ENCODE measurements around the gene CACNA1C.

The CACNA1C gene

DNA sequence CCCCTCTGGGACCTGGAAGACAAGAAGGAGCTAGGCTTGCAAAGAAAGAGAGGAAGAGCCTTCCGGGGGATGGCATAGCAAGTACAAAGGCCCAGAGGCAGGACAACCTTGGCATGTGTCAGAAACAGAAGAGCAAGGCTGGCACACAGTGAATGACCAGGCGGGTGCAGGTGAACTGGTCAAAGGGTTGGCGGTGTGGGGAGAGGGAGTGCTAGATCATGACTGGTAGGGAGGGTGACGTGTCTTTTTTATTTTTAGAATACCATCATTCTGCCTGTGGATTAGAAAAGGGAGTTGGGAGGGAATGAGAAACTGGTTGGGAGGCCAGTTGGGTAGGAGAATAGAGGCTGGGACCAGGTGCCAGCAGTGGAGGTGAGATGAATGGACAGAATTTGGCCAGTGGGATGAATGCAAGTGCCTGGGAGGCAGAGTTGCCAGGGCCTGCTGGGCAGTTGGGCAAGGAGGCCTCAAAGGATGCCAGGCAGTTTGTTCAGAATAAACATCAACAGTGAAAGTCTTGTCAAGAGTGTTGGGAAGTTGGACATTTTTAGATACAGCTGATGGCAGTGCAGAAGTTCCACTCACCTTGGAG, 168.3 kb downstream of the CACNA1C start:
- H3K36me3 ChIP-seq (ENCODE audit: control insufficient read depth in 2 of 2, insufficient read depth in 2 of 2, low read length in 2 of 2) = no peaks in the 10 kb centered on the region

DNA sequence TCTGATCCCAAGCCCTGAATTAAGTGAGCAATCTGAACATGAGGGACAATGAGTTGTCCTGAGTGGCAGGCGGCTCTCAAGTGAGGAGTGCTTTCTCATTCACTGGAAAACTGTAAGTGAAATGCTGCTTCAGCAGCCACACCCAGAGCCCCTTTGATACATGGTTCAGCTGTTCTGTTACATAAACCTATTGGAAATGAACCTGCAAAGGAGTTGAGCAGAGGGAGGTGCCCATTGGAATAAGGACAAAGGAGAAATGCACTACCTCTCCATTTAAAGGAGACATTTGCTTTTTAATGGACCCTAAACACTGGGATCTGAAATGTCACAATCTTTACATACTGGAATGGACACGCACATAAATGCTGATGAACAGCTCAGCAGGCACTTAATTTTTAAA, 169.9 kb downstream of the CACNA1C start:
- Histone ChIP-seq H3K4me3 (ENCODE audit: low read length in 2 of 2) (no peak overlapping the region), H3K9ac (ENCODE audit: low read length in 2 of 2) (no peak overlapping the region), H3K9me3 (ENCODE audit: control insufficient read depth in 2 of 2, low read length in 2 of 2) (no peaks in the 10 kb centered on the region), H3K4me1 (ENCODE audit: control insufficient read depth, insufficient read depth, low read length) (peaks cover 20% of the 10 kb centered on the region), H3K27ac (ENCODE audit: low read length) (no peak overlapping the region), H3K27me3 (ENCODE audit: control insufficient read depth in 1 of 2, insufficient read depth in 2 of 2, low read length in 2 of 2) (no peaks in the 10 kb centered on the region), H3K36me3 (ENCODE audit: control insufficient read depth in 2 of 2, insufficient read depth in 2 of 2, low read length in 2 of 2) (no peaks in the 10 kb centered on the region)

More for the DNA sequence above, 168.3 kb downstream of the CACNA1C start:
- Histone ChIP-seq H3K9ac (ENCODE audit: low read length in 2 of 2) (no peak overlapping the region), H3K27me3 (ENCODE audit: control insufficient read depth in 1 of 2, insufficient read depth in 2 of 2, low read length in 2 of 2) (no peaks in the 10 kb centered on the region), H3K9me3 (ENCODE audit: control insufficient read depth in 2 of 2, low read length in 2 of 2) (no peaks in the 10 kb centered on the region), H3K4me3 (ENCODE audit: low read length in 2 of 2) (no peak overlapping the region), H3K4me1 (ENCODE audit: control insufficient read depth, insufficient read depth, low read length) (peaks cover 16% of the 10 kb centered on the region), H3K27ac (ENCODE audit: low read length) (no peak overlapping the region)

DNA sequence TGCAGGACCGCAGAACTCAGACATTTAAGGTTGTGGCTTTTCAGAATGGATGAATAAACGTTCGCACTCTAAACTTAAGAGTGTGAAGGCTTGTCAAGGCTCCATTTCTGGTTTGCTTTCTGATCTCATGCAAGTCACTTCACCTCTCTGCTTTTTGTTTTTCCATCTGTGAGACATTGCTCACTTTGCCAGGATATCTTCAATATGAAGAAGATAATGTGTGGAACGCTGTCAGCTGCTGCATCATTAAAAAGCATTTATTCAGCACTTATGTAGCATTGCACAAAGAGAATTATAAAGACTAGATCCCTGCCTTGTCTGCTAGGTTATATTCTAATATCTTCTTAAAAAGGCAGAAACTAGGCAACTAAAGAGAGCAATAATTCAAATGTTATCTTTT, 172.2 kb downstream of the CACNA1C start:
- H3K4me1 ChIP-seq (ENCODE audit: control insufficient read depth, insufficient read depth, low read length) = peaks cover 20% of the 10 kb centered on the region
- H3K27me3 ChIP-seq (ENCODE audit: control insufficient read depth in 1 of 2, insufficient read depth in 2 of 2, low read length in 2 of 2) = no peaks in the 10 kb centered on the region
- H3K9me3 ChIP-seq (ENCODE audit: control insufficient read depth in 2 of 2, low read length in 2 of 2) = no peaks in the 10 kb centered on the region
- no peak overlapping the region for H3K4me3 ChIP-seq (ENCODE audit: low read length in 2 of 2)
- H3K27ac ChIP-seq (ENCODE audit: low read length) = no peak overlapping the region
- H3K36me3 ChIP-seq (ENCODE audit: control insufficient read depth in 2 of 2, insufficient read depth in 2 of 2, low read length in 2 of 2) = no peaks in the 10 kb centered on the region
- no peak overlapping the region for H3K9ac ChIP-seq (ENCODE audit: low read length in 2 of 2)

DNA sequence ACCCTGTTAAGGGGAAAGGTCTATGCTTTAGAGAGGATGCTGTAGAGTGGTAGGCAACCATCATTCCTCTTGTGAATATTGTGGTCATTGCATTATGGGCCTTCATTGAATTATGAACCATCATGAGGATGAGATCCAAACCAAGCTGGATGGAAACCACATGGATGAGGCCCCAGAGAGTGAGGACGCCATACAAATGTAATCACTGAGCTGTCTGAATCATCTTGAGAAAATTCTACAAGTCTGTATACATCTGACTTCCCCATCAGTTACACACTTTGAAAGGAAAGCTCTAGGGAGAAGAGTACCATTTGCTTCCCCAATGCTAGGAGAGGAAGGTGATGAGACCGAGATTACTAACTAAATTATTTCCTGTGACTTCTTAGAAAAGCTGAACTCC, 172.9 kb downstream of the CACNA1C start:
- H3K27me3 ChIP-seq (ENCODE audit: control insufficient read depth in 1 of 2, insufficient read depth in 2 of 2, low read length in 2 of 2) = no peaks in the 10 kb centered on the region
- H3K9ac ChIP-seq (ENCODE audit: low read length in 2 of 2) = no peak overlapping the region
- no peak overlapping the region for H3K27ac ChIP-seq (ENCODE audit: low read length)
- H3K4me3 ChIP-seq (ENCODE audit: low read length in 2 of 2) = no peak overlapping the region
- H3K36me3 ChIP-seq (ENCODE audit: control insufficient read depth in 2 of 2, insufficient read depth in 2 of 2, low read length in 2 of 2) = no peaks in the 10 kb centered on the region
- no peaks in the 10 kb centered on the region for H3K9me3 ChIP-seq (ENCODE audit: control insufficient read depth in 2 of 2, low read length in 2 of 2)
- H3K4me1 ChIP-seq (ENCODE audit: control insufficient read depth, insufficient read depth, low read length) = peaks cover 16% of the 10 kb centered on the region

DNA sequence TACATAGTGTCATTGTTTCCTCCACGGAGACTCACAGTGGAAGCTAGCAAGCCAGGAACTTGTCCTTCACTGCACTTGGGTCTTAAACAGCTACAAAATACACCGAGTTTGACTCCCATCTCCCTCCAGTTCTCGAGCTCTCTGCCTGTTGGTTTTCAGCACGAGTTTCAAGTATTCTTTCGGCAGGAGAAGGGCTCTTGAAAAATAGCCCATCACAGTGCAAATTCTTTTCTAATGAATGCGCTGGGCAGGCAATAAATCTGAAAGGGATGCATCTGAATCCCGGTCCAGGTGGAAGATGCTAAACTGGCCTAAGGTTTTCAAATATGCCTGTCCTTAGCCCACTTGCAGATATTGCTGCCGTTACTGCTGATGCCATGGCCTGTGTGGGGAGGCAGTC, 173.9 kb downstream of the CACNA1C start:
- Histone ChIP-seq H3K9ac (ENCODE audit: low read length in 2 of 2) (no peak overlapping the region), H3K36me3 (ENCODE audit: control insufficient read depth in 2 of 2, insufficient read depth in 2 of 2, low read length in 2 of 2) (no peaks in the 10 kb centered on the region), H3K4me1 (ENCODE audit: control insufficient read depth, insufficient read depth, low read length) (peaks cover 10% of the 10 kb centered on the region), H3K9me3 (ENCODE audit: control insufficient read depth in 2 of 2, low read length in 2 of 2) (no peaks in the 10 kb centered on the region), H3K27me3 (ENCODE audit: control insufficient read depth in 1 of 2, insufficient read depth in 2 of 2, low read length in 2 of 2) (no peaks in the 10 kb centered on the region), H3K27ac (ENCODE audit: low read length) (peak overlapping the region; percentile 18), H3K4me3 (ENCODE audit: low read length in 2 of 2) (no peak overlapping the region)

DNA sequence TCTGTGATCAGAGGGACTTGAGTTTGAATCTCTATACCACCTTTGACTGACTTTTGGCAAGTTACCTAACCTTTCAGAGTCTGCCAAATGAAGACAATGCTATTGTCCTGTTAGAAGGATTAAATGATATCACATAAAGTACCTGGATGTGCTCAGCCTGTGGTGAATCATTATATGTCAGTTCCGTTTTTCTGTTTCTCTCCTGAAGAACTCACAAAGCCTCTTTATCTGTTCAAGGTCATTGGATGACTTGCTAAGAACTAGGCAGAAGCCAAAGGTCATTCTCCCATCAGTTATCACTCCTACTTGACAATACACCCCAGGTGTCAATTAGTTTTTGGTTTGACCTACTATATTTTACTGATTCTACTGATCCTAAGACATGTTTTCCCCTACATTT, 174.6 kb downstream of the CACNA1C start:
- no peak overlapping the region for H3K4me3 ChIP-seq (ENCODE audit: low read length in 2 of 2)
- H3K27me3 ChIP-seq (ENCODE audit: control insufficient read depth in 1 of 2, insufficient read depth in 2 of 2, low read length in 2 of 2) = no peaks in the 10 kb centered on the region
- H3K9ac ChIP-seq (ENCODE audit: low read length in 2 of 2) = no peak overlapping the region
- no peaks in the 10 kb centered on the region for H3K36me3 ChIP-seq (ENCODE audit: control insufficient read depth in 2 of 2, insufficient read depth in 2 of 2, low read length in 2 of 2)
- H3K27ac ChIP-seq (ENCODE audit: low read length) = no peak overlapping the region
- no peaks in the 10 kb centered on the region for H3K9me3 ChIP-seq (ENCODE audit: control insufficient read depth in 2 of 2, low read length in 2 of 2)
- peaks cover 10% of the 10 kb centered on the region for H3K4me1 ChIP-seq (ENCODE audit: control insufficient read depth, insufficient read depth, low read length)

DNA sequence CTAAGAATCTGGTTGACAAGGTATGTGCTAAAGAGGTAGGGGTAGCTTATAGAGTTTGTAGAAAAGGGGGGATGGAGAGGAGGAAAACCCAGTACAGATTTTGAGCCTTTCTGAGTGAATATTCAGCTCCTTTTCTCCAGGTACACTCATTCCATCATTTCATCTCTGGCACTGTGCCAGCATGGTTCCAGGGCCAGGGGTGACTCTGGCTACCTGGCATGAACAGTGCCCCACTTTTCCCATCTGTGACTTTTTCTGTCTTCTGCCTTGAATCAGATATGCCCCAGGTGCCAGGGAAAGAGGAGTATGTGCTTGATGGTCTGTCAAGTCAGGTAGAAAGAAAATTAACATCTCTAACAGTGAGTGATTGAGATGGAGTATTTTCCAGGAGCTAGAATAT, 175.7 kb downstream of the CACNA1C start:
- peaks cover 10% of the 10 kb centered on the region for H3K4me1 ChIP-seq (ENCODE audit: control insufficient read depth, insufficient read depth, low read length)
- no peak overlapping the region for H3K9ac ChIP-seq (ENCODE audit: low read length in 2 of 2)
- no peaks in the 10 kb centered on the region for H3K36me3 ChIP-seq (ENCODE audit: control insufficient read depth in 2 of 2, insufficient read depth in 2 of 2, low read length in 2 of 2)
- H3K4me3 ChIP-seq (ENCODE audit: low read length in 2 of 2) = no peak overlapping the region
- H3K27ac ChIP-seq (ENCODE audit: low read length) = no peak overlapping the region
- H3K27me3 ChIP-seq (ENCODE audit: control insufficient read depth in 1 of 2, insufficient read depth in 2 of 2, low read length in 2 of 2) = no peaks in the 10 kb centered on the region
- H3K9me3 ChIP-seq (ENCODE audit: control insufficient read depth in 2 of 2, low read length in 2 of 2) = no peaks in the 10 kb centered on the region

DNA sequence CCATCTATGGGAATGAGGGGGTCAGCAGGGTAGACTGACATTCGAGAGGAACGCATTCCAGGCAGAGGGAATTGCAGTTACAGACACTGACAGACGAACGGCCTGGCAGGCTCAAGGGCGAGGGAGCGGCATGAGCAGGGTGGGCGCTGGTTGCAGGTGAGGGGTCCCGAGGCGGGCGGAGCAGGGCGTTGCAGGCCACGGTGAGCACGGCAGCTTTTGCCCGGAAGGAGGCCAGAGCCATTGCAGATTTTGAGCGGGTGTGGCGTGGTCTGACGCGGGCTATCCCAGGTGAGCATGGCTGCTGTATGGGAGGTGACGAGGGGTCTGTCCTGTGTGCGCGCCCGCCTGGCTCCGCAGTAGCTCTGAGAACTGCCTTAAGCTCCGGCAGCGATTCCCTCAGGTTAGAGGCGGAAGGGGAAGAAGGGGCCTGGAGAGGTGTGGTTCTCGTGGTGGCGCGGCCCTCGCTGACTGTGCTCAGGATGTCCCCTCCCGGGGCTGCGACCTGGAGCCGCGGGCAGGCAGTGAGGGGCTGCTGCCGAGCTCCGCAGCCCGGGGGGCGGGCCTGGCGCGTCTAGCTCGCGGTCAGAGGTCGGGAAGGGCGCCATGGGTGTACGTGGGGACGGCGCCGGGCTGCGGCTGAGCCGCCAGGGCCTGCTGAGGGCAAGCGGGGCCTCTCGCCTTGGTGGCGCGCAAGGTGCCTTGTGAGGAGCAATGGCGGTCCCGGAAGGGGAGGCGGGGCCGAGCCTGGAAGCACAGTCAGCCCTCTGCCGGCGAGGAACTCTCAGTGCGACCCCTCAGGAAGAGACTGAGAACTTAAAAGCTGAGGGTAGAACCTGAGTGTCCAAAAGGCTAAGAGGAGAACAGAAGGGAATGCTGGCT, 177.1 kb downstream of the CACNA1C start:
- no peaks in the 10 kb centered on the region for H3K27me3 ChIP-seq (ENCODE audit: control insufficient read depth in 1 of 2, insufficient read depth in 2 of 2, low read length in 2 of 2)
- H3K4me1 ChIP-seq (ENCODE audit: control insufficient read depth, insufficient read depth, low read length) = peaks cover 16% of the 10 kb centered on the region
- no peaks in the 10 kb centered on the region for H3K9me3 ChIP-seq (ENCODE audit: control insufficient read depth in 2 of 2, low read length in 2 of 2)
- H3K27ac ChIP-seq (ENCODE audit: low read length) = no peak overlapping the region
- no peak overlapping the region for H3K9ac ChIP-seq (ENCODE audit: low read length in 2 of 2)
- no peak overlapping the region for H3K4me3 ChIP-seq (ENCODE audit: low read length in 2 of 2)
- H3K36me3 ChIP-seq (ENCODE audit: control insufficient read depth in 2 of 2, insufficient read depth in 2 of 2, low read length in 2 of 2) = no peaks in the 10 kb centered on the region

DNA sequence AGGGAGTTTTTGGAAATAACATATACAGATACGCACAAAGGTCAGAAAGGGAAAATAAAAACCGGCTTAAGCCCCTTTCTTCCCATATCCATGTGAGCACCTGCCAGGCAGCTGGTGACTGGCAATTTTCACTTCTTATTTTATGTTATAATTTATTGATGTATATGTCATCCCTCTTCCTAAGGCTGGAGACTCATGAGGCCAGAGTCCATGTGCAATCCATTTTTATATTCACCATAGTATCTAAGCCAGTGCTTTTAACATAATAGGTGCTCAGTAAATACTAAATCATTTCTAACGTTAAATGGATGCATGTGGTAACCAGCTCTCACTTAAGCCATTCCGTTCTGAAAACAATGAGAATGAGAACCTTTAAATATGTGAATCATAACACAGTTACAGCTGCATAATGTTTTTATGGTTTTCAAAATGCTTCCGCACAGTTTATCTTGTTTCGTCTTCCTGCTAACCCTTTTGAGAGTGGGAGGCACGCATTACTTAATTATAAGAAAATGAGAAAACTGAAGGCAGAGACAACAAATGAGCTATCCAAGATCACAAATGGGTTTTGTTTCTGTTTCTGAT, 178.3 kb downstream of the CACNA1C start:
- no peak overlapping the region for H3K9ac ChIP-seq (ENCODE audit: low read length in 2 of 2)
- H3K27me3 ChIP-seq (ENCODE audit: control insufficient read depth in 1 of 2, insufficient read depth in 2 of 2, low read length in 2 of 2) = no peaks in the 10 kb centered on the region
- no peak overlapping the region for H3K4me3 ChIP-seq (ENCODE audit: low read length in 2 of 2)
- no peaks in the 10 kb centered on the region for H3K36me3 ChIP-seq (ENCODE audit: control insufficient read depth in 2 of 2, insufficient read depth in 2 of 2, low read length in 2 of 2)
- H3K27ac ChIP-seq (ENCODE audit: low read length) = no peak overlapping the region
- no peaks in the 10 kb centered on the region for H3K9me3 ChIP-seq (ENCODE audit: control insufficient read depth in 2 of 2, low read length in 2 of 2)
- H3K4me1 ChIP-seq (ENCODE audit: control insufficient read depth, insufficient read depth, low read length) = peaks cover 19% of the 10 kb centered on the region

DNA sequence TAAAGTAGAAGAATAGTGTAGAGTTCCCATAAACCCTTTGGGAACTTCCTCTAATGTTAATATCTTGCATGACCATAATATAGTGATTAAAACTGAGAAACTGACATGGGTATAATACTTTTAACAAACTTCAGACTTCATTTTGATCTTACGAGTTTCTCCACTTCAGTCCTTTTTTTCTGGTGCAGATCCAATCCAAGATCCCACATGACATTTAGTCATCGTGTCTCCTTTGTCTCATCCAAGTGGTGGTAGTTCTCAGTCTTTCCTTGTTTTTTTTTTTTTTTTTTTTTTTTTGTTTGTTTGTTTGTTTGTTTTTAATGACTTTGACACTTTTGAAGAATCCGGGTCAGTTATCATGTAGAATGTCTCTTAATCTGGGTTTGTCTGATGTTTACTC, 179.2 kb downstream of the CACNA1C start:
- Histone ChIP-seq H3K27ac (ENCODE audit: low read length) (no peak overlapping the region), H3K4me3 (ENCODE audit: low read length in 2 of 2) (no peak overlapping the region), H3K4me1 (ENCODE audit: control insufficient read depth, insufficient read depth, low read length) (peaks cover 15% of the 10 kb centered on the region), H3K9ac (ENCODE audit: low read length in 2 of 2) (no peak overlapping the region), H3K27me3 (ENCODE audit: control insufficient read depth in 1 of 2, insufficient read depth in 2 of 2, low read length in 2 of 2) (no peaks in the 10 kb centered on the region), H3K36me3 (ENCODE audit: control insufficient read depth in 2 of 2, insufficient read depth in 2 of 2, low read length in 2 of 2) (no peaks in the 10 kb centered on the region), H3K9me3 (ENCODE audit: control insufficient read depth in 2 of 2, low read length in 2 of 2) (no peaks in the 10 kb centered on the region)

DNA sequence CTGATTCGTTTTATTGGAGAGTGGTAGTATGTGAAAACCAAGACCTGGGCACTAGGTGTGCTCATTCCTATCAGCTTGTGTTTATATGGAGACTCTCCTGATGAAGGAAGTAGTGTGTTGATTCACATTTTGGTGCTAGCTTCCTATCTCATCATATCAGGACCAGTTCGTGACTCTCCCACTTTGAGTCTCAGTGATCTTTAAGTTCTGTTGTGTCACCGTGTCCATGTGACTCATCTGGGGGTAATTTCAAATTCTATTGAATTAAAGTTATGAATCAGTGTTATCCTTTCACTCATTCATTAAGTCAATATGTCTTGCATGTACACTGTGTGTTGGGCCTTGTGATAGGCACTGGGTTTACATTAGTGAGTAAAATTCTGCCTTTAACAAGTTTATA, 180.2 kb downstream of the CACNA1C start:
- H3K4me3 ChIP-seq (ENCODE audit: low read length in 2 of 2) = no peak overlapping the region
- H3K4me1 ChIP-seq (ENCODE audit: control insufficient read depth, insufficient read depth, low read length) = peaks cover 22% of the 10 kb centered on the region
- no peaks in the 10 kb centered on the region for H3K9me3 ChIP-seq (ENCODE audit: control insufficient read depth in 2 of 2, low read length in 2 of 2)
- no peaks in the 10 kb centered on the region for H3K36me3 ChIP-seq (ENCODE audit: control insufficient read depth in 2 of 2, insufficient read depth in 2 of 2, low read length in 2 of 2)
- H3K27ac ChIP-seq (ENCODE audit: low read length) = no peak overlapping the region
- no peaks in the 10 kb centered on the region for H3K27me3 ChIP-seq (ENCODE audit: control insufficient read depth in 1 of 2, insufficient read depth in 2 of 2, low read length in 2 of 2)
- no peak overlapping the region for H3K9ac ChIP-seq (ENCODE audit: low read length in 2 of 2)
